Measurements from ENCODE around the gene DMAC2. TPM values are rescaled to one million over a fixed set of nuclear protein-coding genes. Genes with fewer than 3 reads are reported as not detected.

DMAC2 gene
- total RNA-seq, 4 donors from 2014 or later: 19.9 to 33.9 (median 24.7) TPM

DNA sequence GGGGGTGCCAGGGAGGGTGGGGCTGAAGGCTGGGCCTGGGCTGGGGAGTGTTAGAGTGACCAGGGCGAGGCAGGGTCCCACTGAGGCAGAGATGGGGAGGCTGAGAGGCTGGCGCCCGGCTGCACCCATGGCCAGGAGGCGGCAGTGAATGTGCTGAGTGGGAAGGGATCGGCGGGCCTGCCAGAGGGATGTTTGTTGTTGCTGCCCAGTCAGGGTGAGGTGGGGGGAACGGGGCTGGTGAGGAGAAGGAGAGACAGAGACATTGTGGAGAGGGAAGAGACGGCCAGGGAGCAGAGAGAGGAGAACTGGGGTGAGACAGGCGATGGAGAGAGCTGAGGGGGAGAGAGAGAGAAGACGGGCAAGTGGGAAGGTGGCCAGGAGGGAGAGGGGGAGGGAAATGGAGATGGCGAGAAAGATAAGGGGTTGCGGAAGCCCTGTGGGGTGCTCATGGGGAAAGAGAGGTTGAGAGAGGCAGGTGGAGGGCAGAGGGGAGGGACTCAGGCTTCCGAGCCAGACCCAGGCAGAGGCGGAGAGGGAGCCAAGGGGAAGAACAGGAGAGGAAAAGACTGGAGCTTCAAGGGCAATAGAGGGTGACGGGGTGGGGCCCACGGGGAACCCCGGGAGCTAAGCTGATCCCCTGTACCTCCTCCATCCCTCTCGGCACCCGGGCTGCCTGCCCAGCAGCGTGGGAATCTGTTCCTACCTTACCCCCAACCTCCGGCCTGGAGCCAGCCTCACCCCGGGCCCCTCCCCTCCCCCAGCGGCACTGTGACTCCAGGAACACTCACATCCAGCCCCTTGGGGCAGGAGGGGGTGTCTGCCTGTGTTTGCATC is 11.8 kb downstream of the DMAC2 start:
- TF ChIP-seq, protein P1, sequence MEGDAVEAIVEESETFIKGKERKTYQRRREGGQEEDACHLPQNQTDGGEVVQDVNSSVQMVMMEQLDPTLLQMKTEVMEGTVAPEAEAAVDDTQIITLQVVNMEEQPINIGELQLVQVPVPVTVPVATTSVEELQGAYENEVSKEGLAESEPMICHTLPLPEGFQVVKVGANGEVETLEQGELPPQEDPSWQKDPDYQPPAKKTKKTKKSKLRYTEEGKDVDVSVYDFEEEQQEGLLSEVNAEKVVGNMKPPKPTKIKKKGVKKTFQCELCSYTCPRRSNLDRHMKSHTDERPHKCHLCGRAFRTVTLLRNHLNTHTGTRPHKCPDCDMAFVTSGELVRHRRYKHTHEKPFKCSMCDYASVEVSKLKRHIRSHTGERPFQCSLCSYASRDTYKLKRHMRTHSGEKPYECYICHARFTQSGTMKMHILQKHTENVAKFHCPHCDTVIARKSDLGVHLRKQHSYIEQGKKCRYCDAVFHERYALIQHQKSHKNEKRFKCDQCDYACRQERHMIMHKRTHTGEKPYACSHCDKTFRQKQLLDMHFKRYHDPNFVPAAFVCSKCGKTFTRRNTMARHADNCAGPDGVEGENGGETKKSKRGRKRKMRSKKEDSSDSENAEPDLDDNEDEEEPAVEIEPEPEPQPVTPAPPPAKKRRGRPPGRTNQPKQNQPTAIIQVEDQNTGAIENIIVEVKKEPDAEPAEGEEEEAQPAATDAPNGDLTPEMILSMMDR (IDR thresholded peaks at IDR 0.05; ENCODE audit: low read depth): no peak

DNA sequence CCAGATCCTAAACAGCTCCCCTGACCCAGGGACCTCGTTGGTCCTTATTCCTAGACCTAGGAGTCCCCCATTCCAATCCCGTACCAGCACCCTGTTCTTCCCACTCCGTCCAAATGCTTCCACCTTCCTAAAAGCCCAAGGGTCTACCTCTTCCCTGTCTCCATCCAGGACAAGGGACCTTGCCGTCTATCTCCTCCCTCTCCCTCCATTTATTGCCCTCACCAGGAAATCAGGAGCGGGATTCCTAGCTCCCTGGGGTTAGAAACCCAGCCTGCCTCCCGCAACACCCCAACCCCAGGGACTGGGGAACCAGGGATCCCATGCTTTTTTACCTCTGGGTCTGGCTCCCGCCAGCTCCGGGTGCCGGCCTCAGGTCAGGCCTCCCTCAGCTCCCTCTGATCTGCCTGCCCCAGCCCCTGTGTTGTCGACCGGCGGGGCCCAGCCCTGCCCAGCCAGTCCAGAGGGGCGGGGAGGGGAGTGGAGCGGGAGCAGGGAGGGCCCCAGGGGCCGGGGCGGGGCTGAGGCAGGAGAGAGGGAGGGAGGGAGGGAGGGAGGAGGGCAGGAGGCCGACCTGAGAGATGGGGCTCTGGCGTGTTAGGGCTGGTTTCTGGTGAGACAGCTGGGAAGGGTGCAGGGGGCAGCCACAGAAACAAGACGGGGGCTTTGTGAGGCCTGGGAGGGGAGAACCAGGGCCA is 12.6 kb downstream of the DMAC2 start, which contains the start of gene B3GNT8:
B3GNT8 (minus strand) TSS at position 423 of the 695 bp plus-strand sequence. CDS start 596 bp downstream, outside the sequence.
- TF ChIP-seq, protein P1 (IDR thresholded peaks at IDR 0.05; ENCODE audit: low read depth): no peak

DNA sequence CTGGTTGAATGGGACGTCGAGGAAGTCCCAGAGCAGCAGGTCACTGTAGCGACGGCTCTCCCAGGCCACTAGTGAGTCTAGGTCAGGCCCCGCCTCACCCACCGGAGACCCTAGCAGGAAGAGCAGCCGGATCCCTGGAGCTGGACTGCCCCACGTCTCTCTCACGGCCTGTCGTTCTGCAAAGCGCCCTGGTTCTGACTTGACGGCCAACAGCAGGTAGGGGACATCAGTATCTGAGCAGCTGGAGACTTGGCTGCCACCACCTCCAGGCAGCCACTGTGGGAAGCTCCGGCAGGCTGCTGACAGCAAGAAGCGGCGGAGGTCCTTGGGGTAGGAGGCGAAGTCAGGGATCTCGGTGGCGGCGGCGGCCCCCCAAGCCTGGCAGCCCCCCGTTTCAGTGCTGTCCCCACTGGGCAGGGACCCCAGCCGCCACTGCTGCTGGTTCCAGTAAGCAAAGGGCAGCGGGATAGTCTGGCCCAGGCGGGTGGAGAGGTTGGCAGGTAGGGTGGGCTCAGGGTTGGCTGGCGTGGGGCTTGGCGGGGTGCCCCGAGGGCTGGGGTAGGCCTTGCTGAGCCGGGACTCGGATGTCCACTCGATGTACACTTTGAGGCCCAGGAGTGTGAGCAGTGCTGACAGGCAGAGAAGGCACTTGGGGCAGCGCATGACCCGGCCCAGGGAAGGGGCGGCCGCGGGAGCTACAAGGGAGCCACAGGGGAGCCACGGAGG is 13.4 kb downstream of the DMAC2 start:
- TF ChIP-seq, protein P1 (IDR thresholded peaks at IDR 0.05; ENCODE audit: low read depth): no peak

DNA sequence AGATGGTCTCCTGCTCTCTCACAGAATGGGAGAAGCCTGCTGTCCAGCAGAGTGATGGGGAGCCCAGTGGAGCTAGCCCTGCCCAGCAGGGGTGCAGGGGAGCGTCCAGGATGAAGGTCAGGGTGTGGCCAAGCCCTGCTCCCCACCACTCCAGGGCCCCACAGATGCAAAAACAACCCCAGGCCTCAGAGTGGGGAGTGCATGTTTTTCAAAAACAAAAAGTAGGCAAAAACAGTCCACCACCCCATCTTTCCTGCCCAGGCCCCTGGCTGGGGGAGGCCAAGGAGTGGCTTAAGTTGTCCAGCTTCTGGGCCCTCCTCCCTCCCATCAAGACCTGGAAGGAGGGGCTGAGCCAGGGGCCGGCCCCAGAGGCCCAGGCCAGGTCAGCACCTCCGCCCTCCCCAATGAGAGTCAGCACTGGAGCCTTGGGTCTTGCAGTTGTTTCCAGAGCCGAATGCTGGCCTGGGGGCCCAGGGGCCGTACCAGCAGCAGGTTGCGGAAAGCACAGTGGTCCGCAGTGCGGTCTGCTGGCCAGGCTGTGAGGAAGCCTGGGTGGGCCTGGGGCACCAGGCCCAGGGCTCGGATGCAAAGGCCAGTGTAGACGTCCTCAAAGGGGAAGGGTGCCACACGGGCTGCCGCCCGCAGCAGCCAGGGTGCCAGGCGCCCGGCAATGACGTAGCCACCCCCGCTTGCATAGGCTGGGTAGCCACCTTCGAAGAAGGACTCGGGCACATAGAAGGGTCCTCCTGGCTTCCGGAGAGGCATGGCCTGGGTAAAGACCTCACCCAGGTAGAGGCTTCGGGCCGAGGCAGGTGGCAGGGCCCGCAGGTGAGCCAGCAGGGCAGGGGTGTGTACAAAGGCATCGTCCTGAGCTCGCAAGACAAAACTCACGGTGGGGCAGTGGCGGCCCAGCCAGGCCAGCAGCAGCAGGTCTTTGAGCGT is 14.3 kb downstream of the DMAC2 start:
- TF ChIP-seq, protein P1 (IDR thresholded peaks at IDR 0.05; ENCODE audit: low read depth): no peak

DNA sequence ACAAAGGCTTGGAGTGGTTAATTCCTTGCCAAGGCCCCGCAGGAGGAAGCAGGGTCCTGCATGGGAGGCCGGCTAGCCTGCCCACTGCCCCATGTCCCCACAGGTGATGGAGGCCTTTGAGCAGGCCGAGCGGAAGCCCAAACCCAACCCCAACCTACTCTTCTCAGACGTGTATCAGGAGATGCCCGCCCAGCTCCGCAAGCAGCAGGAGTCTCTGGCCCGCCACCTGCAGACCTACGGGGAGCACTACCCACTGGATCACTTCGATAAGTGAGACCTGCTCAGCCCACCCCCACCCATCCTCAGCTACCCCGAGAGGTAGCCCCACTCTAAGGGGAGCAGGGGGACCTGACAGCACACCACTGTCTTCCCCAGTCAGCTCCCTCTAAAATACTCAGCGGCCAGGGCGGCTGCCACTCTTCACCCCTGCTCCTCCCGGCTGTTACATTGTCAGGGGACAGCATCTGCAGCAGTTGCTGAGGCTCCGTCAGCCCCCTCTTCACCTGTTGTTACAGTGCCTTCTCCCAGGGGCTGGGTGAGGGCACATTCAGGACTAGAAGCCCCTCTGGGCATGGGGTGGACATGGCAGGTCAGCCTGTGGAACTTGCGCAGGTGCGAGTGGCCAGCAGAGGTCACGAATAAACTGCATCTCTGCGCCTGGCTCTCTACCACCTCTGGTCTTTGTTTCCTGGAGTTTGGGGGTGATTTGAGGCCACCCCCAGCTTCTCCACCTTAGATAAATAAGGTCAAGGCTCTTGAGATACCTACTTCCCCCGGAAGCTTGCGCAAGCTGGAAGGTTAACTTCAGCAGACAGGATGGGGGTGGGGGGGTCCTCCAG is 15.2 kb downstream of the DMAC2 start:
- TF ChIP-seq, protein P1 (IDR thresholded peaks at IDR 0.05; ENCODE audit: low read depth): no peak

DNA sequence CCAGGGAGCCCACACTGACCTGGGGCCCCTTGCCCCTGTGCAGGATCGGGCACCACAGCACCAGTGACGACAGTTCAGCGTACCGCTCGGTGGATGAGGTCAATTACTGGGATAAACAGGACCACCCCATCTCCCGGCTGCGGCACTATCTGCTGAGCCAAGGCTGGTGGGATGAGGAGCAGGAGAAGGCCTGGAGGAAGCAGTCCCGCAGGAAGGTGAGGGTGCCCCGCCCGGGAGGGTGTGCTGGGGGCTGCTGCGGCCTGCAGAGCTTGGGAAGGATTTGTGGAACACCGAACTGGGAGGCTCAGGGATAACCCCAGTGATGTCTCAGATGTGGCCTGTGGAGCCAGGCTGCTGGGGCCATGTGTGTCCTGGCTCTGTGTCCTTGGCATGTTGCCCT is 16.8 kb downstream of the DMAC2 start:
- TF ChIP-seq, protein P1 (IDR thresholded peaks at IDR 0.05; ENCODE audit: low read depth): no peak

Measured in subcutaneous adipose tissue (tissue), 4 donors.